IMR-90 (cell line): Measurements from ENCODE around the gene ISM1. TPM values are rescaled to one million over a fixed set of nuclear protein-coding genes. Genes with fewer than 3 reads are reported as not detected.

ENCODE experiments used
- ATAC-seq: fragments of 200-7000 bp; cut with Tn5 transposase; 2 replicates; pipeline ENCODE4 v1.9.1; 2020; ENCODE audit warnings: low read depth, mild to moderate bottlenecking, moderate library complexity
- BruUV-seq: library from RNA; stranded (reverse); fragments of 400-500 nt; replicated peaks from 2 replicates; lab custom pipeline; 2021; lab: Mats Ljungman, UMichigan
- CTCF ChIA-PET: fragments of 300-600 bp; formaldehyde crosslinking; extraction: SDS; loops from one replicate; lab custom pipeline; 2021; ENCODE audit warnings: antibody characterized with exemption; lab: Yijun Ruan, JAX
- POLR2A ChIA-PET: fragments of 300-600 bp; sonication (Branson Sonifier 250); formaldehyde crosslinking; loops from one replicate; lab custom pipeline; 2022; ENCODE audit warnings: antibody characterized with exemption; ENCODE audit not compliant: unreplicated experiment; lab: Charles Lee
- DNase-seq: peaks from one replicate; pipeline ENCODE4 v3.0.0; 2013
- H2AFZ ChIP-seq: replicated peaks from 2 replicates; pipeline ENCODE3; 2013; ENCODE audit warnings: low read length, mild to moderate bottlenecking; ENCODE audit not compliant: poor library complexity
- H2AK5ac ChIP-seq: 2 replicates; pipeline ENCODE4 v1.6.1; 2013; ENCODE audit warnings: low read depth, low read length, inconsistent platforms
- H2AK9ac ChIP-seq: replicated peaks from 2 replicates; pipeline ENCODE3; 2013; ENCODE audit warnings: mild to moderate bottlenecking, low read depth, low read length, moderate library complexity; ENCODE audit not compliant: poor library complexity
- H2BK120ac ChIP-seq: 2 replicates; pipeline ENCODE4 v1.6.1; 2013; ENCODE audit warnings: low read depth, low read length, inconsistent platforms
- H2BK15ac ChIP-seq: 3 replicates; pipeline ENCODE4 v1.6.1; 2013; ENCODE audit warnings: low read depth, low read length, inconsistent platforms
- H2BK20ac ChIP-seq: 2 replicates; pipeline ENCODE4 v1.6.1; 2013; ENCODE audit warnings: low read depth, mild to moderate bottlenecking, inconsistent platforms, low read length, moderate library complexity
- H2BK5ac ChIP-seq: 2 replicates; pipeline ENCODE4 v1.6.1; 2013; ENCODE audit warnings: mild to moderate bottlenecking, low read depth, low read length, inconsistent platforms; ENCODE audit not compliant: poor library complexity, severe bottlenecking
- H3K14ac ChIP-seq: replicated peaks from 2 replicates; pipeline ENCODE4 v1.6.1; 2013; ENCODE audit warnings: low read depth, low read length, inconsistent platforms
- H3K18ac ChIP-seq: 2 replicates; pipeline ENCODE4 v1.6.1; 2013; ENCODE audit warnings: low read depth, low read length, control low read depth
- H3K23ac ChIP-seq: 2 replicates; pipeline ENCODE4 v1.6.1; 2013; ENCODE audit warnings: low read depth, low read length, inconsistent platforms
- H3K27ac ChIP-seq: 2 replicates; pipeline ENCODE4 v1.5.1; 2013; ENCODE audit warnings: mild to moderate bottlenecking, control low read depth, low read length; ENCODE audit not compliant: insufficient read depth
- H3K27me3 ChIP-seq: 2 replicates; pipeline ENCODE4 v1.6.1; 2013; ENCODE audit warnings: low read length; ENCODE audit not compliant: control insufficient read depth, insufficient read depth
- H3K36me3 ChIP-seq: 2 replicates; pipeline ENCODE4 v1.6.1; 2013; ENCODE audit warnings: low read length, mixed read lengths; ENCODE audit not compliant: control insufficient read depth, insufficient read depth
- H3K4ac ChIP-seq: 2 replicates; pipeline ENCODE4 v1.6.1; 2013; ENCODE audit warnings: low read depth, low read length, inconsistent platforms
- H3K4me1 ChIP-seq: 2 replicates; pipeline ENCODE4 v1.6.1; 2013; ENCODE audit warnings: low read length, mixed read lengths; ENCODE audit not compliant: control insufficient read depth, insufficient read depth
- H3K4me2 ChIP-seq: 2 replicates; pipeline ENCODE4 v1.6.1; 2013; ENCODE audit warnings: low read depth, mild to moderate bottlenecking, control low read depth, low read length, moderate library complexity
- H3K4me3 ChIP-seq: 2 replicates; pipeline ENCODE4 v1.5.1; 2013; ENCODE audit warnings: low read depth, mild to moderate bottlenecking, control low read depth, low read length, moderate library complexity; ENCODE audit not compliant: insufficient read depth
- H3K56ac ChIP-seq: 2 replicates; pipeline ENCODE4 v1.6.1; 2013; ENCODE audit warnings: low read length, inconsistent platforms; ENCODE audit not compliant: insufficient read depth; ENCODE audit errors: extremely low read depth
- H3K79me1 ChIP-seq, 2 experiments: 2 replicates each; pipeline ENCODE4 v1.6.1; 2013; ENCODE audit warnings: low read length in 2 of 2, inconsistent platforms in 1 of 2, low read depth in 1 of 2
- H3K9ac ChIP-seq: 2 replicates; pipeline ENCODE4 v1.6.1; 2013; ENCODE audit warnings: low read depth, low read length, control low read depth
- H3K9me1 ChIP-seq: 2 replicates; pipeline ENCODE4 v1.6.1; 2013; ENCODE audit warnings: low read length, inconsistent platforms; ENCODE audit not compliant: insufficient read depth
- H3K9me3 ChIP-seq: 2 replicates; pipeline ENCODE4 v1.6.1; 2013; ENCODE audit warnings: low read length; ENCODE audit not compliant: control insufficient read depth, insufficient read depth
- H4K20me1 ChIP-seq: 2 replicates; pipeline ENCODE4 v1.6.1; 2013; ENCODE audit warnings: low read length, inconsistent platforms; ENCODE audit not compliant: insufficient read depth
- H4K5ac ChIP-seq: 2 replicates; pipeline ENCODE4 v1.6.1; 2013; ENCODE audit warnings: mild to moderate bottlenecking, low read depth, low read length, control low read depth
- H4K8ac ChIP-seq, 2 experiments: 2 replicates each; pipeline ENCODE4 v1.6.1; 2013; ENCODE audit warnings: low read depth in 2 of 2, low read length in 2 of 2, control low read depth in 1 of 2, inconsistent platforms in 1 of 2
- H4K91ac ChIP-seq: 2 replicates; pipeline ENCODE4 v1.6.1; 2013; ENCODE audit warnings: low read depth, low read length, inconsistent platforms; ENCODE audit not compliant: insufficient read depth
- BHLHE40 ChIP-seq: fragments of 150-350 bp; IDR thresholded peaks from 2 replicates; pipeline ENCODE4 v1.6.1; 2016; ENCODE audit warnings: mild to moderate bottlenecking, low read depth, low read length
- CEBPB ChIP-seq: IDR thresholded peaks from 2 replicates; pipeline ENCODE4 v1.6.1; 2012; ENCODE audit warnings: low read depth, low read length, improper control_type of control experiment
- CHD1 ChIP-seq: IDR thresholded peaks from 2 replicates; pipeline ENCODE4 v1.6.1; 2012; ENCODE audit warnings: low read depth, low read length, improper control_type of control experiment
- CTCF ChIP-seq: conservative IDR thresholded peaks from 2 replicates; pipeline ENCODE4 v1.5.1; 2012; ENCODE audit warnings: mild to moderate bottlenecking, low read depth, low read length, improper control_type of control experiment
- FOS ChIP-seq: fragments of 150-350 bp; IDR thresholded peaks from 2 replicates; pipeline ENCODE4 v1.6.1; 2016; ENCODE audit warnings: low read depth, low read length
- MAFK ChIP-seq: IDR thresholded peaks from 2 replicates; pipeline ENCODE4 v1.6.1; 2012; ENCODE audit warnings: low read depth, low read length, improper control_type of control experiment
- MAZ ChIP-seq: IDR thresholded peaks from 2 replicates; pipeline ENCODE4 v1.6.1; 2012; ENCODE audit warnings: low read depth, mild to moderate bottlenecking, low read length, improper control_type of control experiment, moderate library complexity, borderline replicate concordance
- MXI1 ChIP-seq: IDR thresholded peaks from 2 replicates; pipeline ENCODE4 v1.6.1; 2012; ENCODE audit warnings: low read depth, mild to moderate bottlenecking, low read length, moderate library complexity, borderline replicate concordance
- NFE2L2 ChIP-seq: fragments of 150-350 bp; IDR thresholded peaks from 2 replicates; pipeline ENCODE4 v1.6.1; 2016; ENCODE audit warnings: low read depth, mild to moderate bottlenecking, low read length
- POLR2A ChIP-seq: IDR thresholded peaks from 2 replicates; pipeline ENCODE4 v1.6.1; 2012; ENCODE audit warnings: mild to moderate bottlenecking, low read depth, low read length
- RAD21 ChIP-seq: IDR thresholded peaks from 2 replicates; pipeline ENCODE4 v1.6.1; 2012; ENCODE audit warnings: low read length, improper control_type of control experiment
- RCOR1 ChIP-seq: IDR thresholded peaks from 2 replicates; pipeline ENCODE4 v1.6.1; 2012; ENCODE audit warnings: mild to moderate bottlenecking, low read length, improper control_type of control experiment; ENCODE audit not compliant: insufficient replicate concordance
- RFX5 ChIP-seq: IDR thresholded peaks from 2 replicates; pipeline ENCODE4 v1.8.0; 2012; ENCODE audit warnings: low read depth, mild to moderate bottlenecking, low read length, moderate library complexity
- SMC3 ChIP-seq: fragments of 150-350 bp; IDR thresholded peaks from 2 replicates; pipeline ENCODE4 v1.6.1; 2016; ENCODE audit warnings: low read depth, mild to moderate bottlenecking, antibody characterized with exemption, low read length, moderate library complexity
- WGBS, 2 experiments: methylation state at CpG; one replicate each; pipeline versions ENCODE4 v1.1.5 to v1.1.7; 2013; ENCODE audit warnings: missing lambda C conversion rate in 2 of 2; ENCODE audit not compliant: insufficient read length in 1 of 2; ENCODE audit errors: extremely low coverage in 2 of 2; 5-methylcytosine and 5-hydroxymethylcytosine counted together
- dilution Hi-C: fragments of 300-500 bp; cut with HindIII; formaldehyde crosslinking; loops from one replicate; pipeline ENCODE4 v1.14.3; 2018; ENCODE audit warnings: low sequenced_read_pairs; ENCODE audit not compliant: unreplicated experiment
- in situ Hi-C: fragments of 300-500 bp; cut with MboI; formaldehyde crosslinking; loops from 3 replicates; pipeline ENCODE4 v1.14.3; 2019; ENCODE audit warnings: low sequenced_read_pairs, inconsistent platforms, mixed read lengths
- intact Hi-C: fragments of 100-400 bp; cut with micrococcal nuclease; formaldehyde crosslinking; loops from 2 replicates; pipeline ENCODE4 v1.10.0; 2022
- polyA plus RNA-seq, 3 experiments: library from polyadenylated mRNA; depleted of rRNA; stranded (reverse); fragments of >200 nt; gene quantifications; 2 replicates each; pipeline ENCODE4 v1.2.3, GENCODE V29; 2012; ENCODE audit warnings: low replicate concordance in 1 of 3
- total RNA-seq: library from RNA; depleted of rRNA; stranded (reverse); fragments of >200 nt; gene quantifications from 2 replicates; pipeline ENCODE4 v1.2.3, GENCODE V29; 2012
- TF ChIP-seq, protein P1 (sequence below): fragments of 150-350 bp; IDR thresholded peaks from 2 replicates; pipeline ENCODE4 v1.6.1; 2017; ENCODE audit warnings: mild to moderate bottlenecking, antibody characterized with exemption, low read length, low read depth
- TF ChIP-seq, protein P2 (sequence below): fragments of 150-350 bp; IDR thresholded peaks from 2 replicates; pipeline ENCODE4 v1.6.1; 2016; ENCODE audit warnings: low read depth, mild to moderate bottlenecking, low read length, moderate library complexity, borderline replicate concordance

The ISM1 gene
- total and polyA plus RNA-seq, 2 of the 4 experiments (the other 2 are of a cell fraction) = not detected

- H2BK120ac ChIP-seq = no peak overlapping the region
- no peak overlapping the region for H2BK15ac ChIP-seq
- H3K79me1 ChIP-seq = no peaks in the 10 kb centered on the region
- H2BK20ac ChIP-seq = no peak overlapping the region
- WGBS, 2 experiments = no CpG with 5 or more reads among the region's 1 CpG
- no peak overlapping the region for H2BK5ac ChIP-seq
- H3K27me3 ChIP-seq = no peaks in the 10 kb centered on the region
- H2AK9ac ChIP-seq = no peak overlapping the region
- no TSS peak for BruUV-seq
- dilution Hi-C loops = no loop called here
- in situ Hi-C loops = no loop called here
- no peak overlapping the region for H3K27ac ChIP-seq
- H4K8ac ChIP-seq = no peak overlapping the region
- H3K14ac ChIP-seq = no peak overlapping the region
- H3K23ac ChIP-seq = no peak overlapping the region
- H2AK5ac ChIP-seq = no peak overlapping the region
- H3K9ac ChIP-seq = no peak overlapping the region
- CTCF ChIA-PET = no interaction called here
- H3K56ac ChIP-seq = no peak overlapping the region
- H4K20me1 ChIP-seq = no peaks in the 10 kb centered on the region
- H3K4me2 ChIP-seq = no peak overlapping the region
- H3K4me3 ChIP-seq = no peak overlapping the region
- intact Hi-C loops = no loop called here
- no peaks in the 10 kb centered on the region for H3K9me1 ChIP-seq
- ATAC-seq (no peak), DNase-seq (no peak)
- no peak overlapping the region for H3K4ac ChIP-seq
- H3K9me3 ChIP-seq = no peaks in the 10 kb centered on the region
- no peaks in the 10 kb centered on the region for H3K36me3 ChIP-seq
- no peak overlapping the region for H2AFZ ChIP-seq
- no peak overlapping the region for H4K5ac ChIP-seq
- H3K4me1 ChIP-seq = no peaks in the 10 kb centered on the region
- POLR2A ChIA-PET = no interaction called here
- no peak overlapping the region for H3K18ac ChIP-seq
- H4K91ac ChIP-seq = no peak overlapping the region
- TF ChIP-seq BHLHE40 (no peak), NFE2L2 (no peak), RAD21 (no peak), MAFK (no peak), RCOR1 (no peak), MAZ (no peak), MXI1 (no peak), SMC3 (no peak), CHD1 (no peak), FOS (no peak), CEBPB (no peak), POLR2A (no peak), RFX5 (no peak), CTCF (no peak)
- TF ChIP-seq, protein P1, sequence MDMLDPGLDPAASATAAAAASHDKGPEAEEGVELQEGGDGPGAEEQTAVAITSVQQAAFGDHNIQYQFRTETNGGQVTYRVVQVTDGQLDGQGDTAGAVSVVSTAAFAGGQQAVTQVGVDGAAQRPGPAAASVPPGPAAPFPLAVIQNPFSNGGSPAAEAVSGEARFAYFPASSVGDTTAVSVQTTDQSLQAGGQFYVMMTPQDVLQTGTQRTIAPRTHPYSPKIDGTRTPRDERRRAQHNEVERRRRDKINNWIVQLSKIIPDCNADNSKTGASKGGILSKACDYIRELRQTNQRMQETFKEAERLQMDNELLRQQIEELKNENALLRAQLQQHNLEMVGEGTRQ = no peak
- TF ChIP-seq, protein P2, sequence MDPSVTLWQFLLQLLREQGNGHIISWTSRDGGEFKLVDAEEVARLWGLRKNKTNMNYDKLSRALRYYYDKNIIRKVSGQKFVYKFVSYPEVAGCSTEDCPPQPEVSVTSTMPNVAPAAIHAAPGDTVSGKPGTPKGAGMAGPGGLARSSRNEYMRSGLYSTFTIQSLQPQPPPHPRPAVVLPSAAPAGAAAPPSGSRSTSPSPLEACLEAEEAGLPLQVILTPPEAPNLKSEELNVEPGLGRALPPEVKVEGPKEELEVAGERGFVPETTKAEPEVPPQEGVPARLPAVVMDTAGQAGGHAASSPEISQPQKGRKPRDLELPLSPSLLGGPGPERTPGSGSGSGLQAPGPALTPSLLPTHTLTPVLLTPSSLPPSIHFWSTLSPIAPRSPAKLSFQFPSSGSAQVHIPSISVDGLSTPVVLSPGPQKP = no peak
Observed at GRCh38 chr20:13183005-13183404, 38.1 kb upstream of the ISM1 start.
